A549 (cell line): ENCODE results near the gene TTC31. TPM values are rescaled to one million over a fixed set of nuclear protein-coding genes. Genes with fewer than 3 reads are reported as not detected.

ENCODE experiments used
- ATAC-seq, 2 experiments: fragments of 200-7000 bp in 1 of 2; fragments of >200 bp in 1 of 2; cut with Nextera tagmentation in 1 of 2; cut with Tn5 transposase in 1 of 2; 3 replicates each; pipeline versions ENCODE4 v1.8.0 to v1.9.1; 2018 to 2020; ENCODE audit warnings: mild to moderate bottlenecking in 1 of 2, moderate library complexity in 1 of 2
- CTCF ChIA-PET: fragments of 300-600 bp; sonication (Branson Sonifier 250); formaldehyde crosslinking; extraction: SDS; loops from one replicate; lab custom pipeline; 2021; ENCODE audit warnings: antibody characterized with exemption, inconsistent platforms; lab: Yijun Ruan, JAX
- POLR2A ChIA-PET: fragments of 350-600 bp; formaldehyde crosslinking; extraction: SDS; loops from one replicate; lab custom pipeline; 2021; ENCODE audit warnings: antibody characterized with exemption, inconsistent platforms; lab: Yijun Ruan, JAX
- DNase-seq, 2 experiments: peaks; one replicate each; pipeline versions ENCODE4 v3.0.0 to v3.0.0-alpha.2; 2011 to 2016; ENCODE audit warnings: low read depth in 1 of 2, low spot score in 1 of 2
- FAIRE-seq: peaks from 2 replicates; lab custom pipeline; 2011; peaks lifted over from hg19 to GRCh38; lab: Jason Lieb, UNC
- H3K27ac ChIP-seq, 2 experiments: fragments of >200 bp; sonication (Bioruptor Twin); formaldehyde crosslinking; 3 replicates each; pipeline ENCODE4 v1.5.1; 2016 to 2017
- H3K4me1 ChIP-seq: fragments of >200 bp; sonication (Bioruptor Twin); formaldehyde crosslinking; 3 replicates; pipeline ENCODE4 v1.6.1; 2016
- H3K4me2 ChIP-seq: fragments of >200 bp; sonication (Bioruptor Twin); formaldehyde crosslinking; 3 replicates; pipeline ENCODE4 v1.6.1; 2016
- H3K4me3 ChIP-seq: fragments of >200 bp; sonication (Bioruptor Twin); formaldehyde crosslinking; 3 replicates; pipeline ENCODE4 v1.5.1; 2016
- H3K9me3 ChIP-seq: fragments of >200 bp; sonication (Bioruptor Twin); formaldehyde crosslinking; 3 replicates; pipeline ENCODE4 v1.6.1; 2016
- CBX2 ChIP-seq: fragments of 200-600 bp; sonication (generic); IDR thresholded peaks from 2 replicates; pipeline ENCODE4 v1.6.1; 2016; ENCODE audit warnings: low read depth, mild to moderate bottlenecking, borderline replicate concordance
- CHD4 ChIP-seq: fragments of 200-600 bp; sonication (generic); IDR thresholded peaks from 2 replicates; pipeline ENCODE4 v1.6.1; 2016; ENCODE audit warnings: antibody characterized with exemption, mild to moderate bottlenecking, borderline replicate concordance
- GATA3 ChIP-seq: IDR thresholded peaks from 2 replicates; pipeline ENCODE4 v1.6.1; 2012; ENCODE audit warnings: borderline replicate concordance
- HEYL ChIP-seq: fragments of 250-450 bp; sonication (Bioruptor Pico); IDR thresholded peaks from 2 replicates; pipeline ENCODE4 v1.8.0; 2021; ENCODE audit warnings: mild to moderate bottlenecking, moderate library complexity
- HOXA7 ChIP-seq: fragments of 250-450 bp; sonication (Bioruptor Pico); IDR thresholded peaks from 2 replicates; pipeline ENCODE4 v1.5.0; 2020; ENCODE audit warnings: mild to moderate bottlenecking, moderate library complexity
- MAFK ChIP-seq: fragments of 450-650 bp; IDR thresholded peaks from 2 replicates; pipeline ENCODE4 v1.6.1; 2014; ENCODE audit not compliant: partially characterized antibody
- NPAS2 ChIP-seq: fragments of 250-450 bp; sonication (Bioruptor Pico); IDR thresholded peaks from 2 replicates; pipeline ENCODE4 v1.8.0; 2022; ENCODE audit warnings: mild to moderate bottlenecking, moderate library complexity, borderline replicate concordance
- PHF8 ChIP-seq: fragments of 200-600 bp; sonication (generic); IDR thresholded peaks from 2 replicates; pipeline ENCODE4 v1.6.1; 2016; ENCODE audit warnings: low read depth, mild to moderate bottlenecking, antibody characterized with exemption, moderate library complexity, borderline replicate concordance
- POLR2AphosphoS2 ChIP-seq: conservative IDR thresholded peaks from 2 replicates; pipeline ENCODE4 v1.6.1; 2012; ENCODE audit warnings: low read length, improper control_type of control experiment, inconsistent platforms
- RARB ChIP-seq: fragments of 250-450 bp; sonication (Bioruptor Pico); IDR thresholded peaks from 2 replicates; pipeline ENCODE4 v1.8.0; 2021; ENCODE audit warnings: mild to moderate bottlenecking, moderate library complexity
- RFX5 ChIP-seq: fragments of 450-650 bp; IDR thresholded peaks from 2 replicates; pipeline ENCODE4 v1.7.1; 2014; ENCODE audit warnings: antibody characterized with exemption, mild to moderate bottlenecking, moderate library complexity
- WGBS: methylation state at CpG from one replicate; pipeline ENCODE4 v1.1.6; 2017; ENCODE audit errors: missing lambda C conversion rate; 5-methylcytosine and 5-hydroxymethylcytosine counted together
- polyA plus RNA-seq, 4 experiments: library from polyadenylated mRNA; depleted of rRNA in 3 of 4; stranded (reverse); fragments of >200 nt; fragmentation: RNase III in 1 of 4; extraction: RNeasy Plus Mini Kit Qiagen cat#74134 plus additional on column Dnase treatment in 1 of 4; gene quantifications; 2 replicates in 3 of 4; 3 replicates in 1 of 4; pipeline ENCODE4 v1.2.3, GENCODE V29; 2011 to 2017
- TF ChIP-seq, protein P1 (sequence below): fragments of 450-650 bp; IDR thresholded peaks from 2 replicates; pipeline ENCODE4 v1.6.1; 2014; ENCODE audit warnings: antibody characterized with exemption
- TF ChIP-seq, protein P2 (sequence below): fragments of 250-450 bp; sonication (Bioruptor Pico); IDR thresholded peaks from 2 replicates; pipeline ENCODE4 v1.5.0; 2020; ENCODE audit warnings: low read depth, mild to moderate bottlenecking, moderate library complexity

Gene TTC31
- polyA plus RNA-seq, 2 of the 4 experiments (the other 2 are of a cell fraction): 26.2 to 29.6 TPM

DNA sequence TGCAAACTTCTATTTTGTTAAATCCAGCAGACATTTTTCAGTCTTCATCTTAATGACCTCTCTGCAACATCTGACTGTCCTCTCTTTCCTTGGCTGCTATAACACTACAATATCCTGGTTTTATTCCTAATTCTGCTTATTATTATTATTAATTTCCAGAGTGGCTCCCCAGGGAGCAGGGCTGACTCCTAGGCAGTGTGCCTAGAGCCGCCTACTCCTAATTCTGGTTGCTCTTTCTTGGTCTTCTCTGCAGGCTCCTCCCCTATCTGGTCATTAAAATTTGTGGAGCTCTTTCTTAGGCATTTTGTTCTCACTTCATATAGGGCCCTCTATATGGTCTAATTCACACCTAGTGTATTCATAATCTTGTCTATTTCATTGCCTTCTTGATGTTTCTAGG lies 60.1 kb downstream of the TTC31 start:
- no peak for FAIRE-seq
- no peak overlapping the region for H3K27ac ChIP-seq
- POLR2A ChIA-PET: interaction anchor here (0.7 kb wide), 1 partner anchor 15 kb away, joined by 5 read pairs; no protein-coding TSS in a partner anchor

More for the DNA sequence above, 60.1 kb downstream of the TTC31 start:
- 74% methylated on average over 1 of the region's 1 CpG for WGBS
- no peak overlapping the region for H3K4me2 ChIP-seq
- H3K4me3 ChIP-seq: no peak overlapping the region
- TF ChIP-seq RFX5 (no peak), NPAS2 (CRISPR knock-in tag) (no peak), CBX2 (no peak), RARB (CRISPR knock-in tag) (no peak), POLR2AphosphoS2 (no peak), PHF8 (no peak), GATA3 (no peak), CHD4 (no peak), HOXA7 (CRISPR knock-in tag) (no peak), HEYL (no peak), MAFK (no peak)
- TF ChIP-seq, protein P1, sequence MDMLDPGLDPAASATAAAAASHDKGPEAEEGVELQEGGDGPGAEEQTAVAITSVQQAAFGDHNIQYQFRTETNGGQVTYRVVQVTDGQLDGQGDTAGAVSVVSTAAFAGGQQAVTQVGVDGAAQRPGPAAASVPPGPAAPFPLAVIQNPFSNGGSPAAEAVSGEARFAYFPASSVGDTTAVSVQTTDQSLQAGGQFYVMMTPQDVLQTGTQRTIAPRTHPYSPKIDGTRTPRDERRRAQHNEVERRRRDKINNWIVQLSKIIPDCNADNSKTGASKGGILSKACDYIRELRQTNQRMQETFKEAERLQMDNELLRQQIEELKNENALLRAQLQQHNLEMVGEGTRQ: no peak
- TF ChIP-seq, protein P2, sequence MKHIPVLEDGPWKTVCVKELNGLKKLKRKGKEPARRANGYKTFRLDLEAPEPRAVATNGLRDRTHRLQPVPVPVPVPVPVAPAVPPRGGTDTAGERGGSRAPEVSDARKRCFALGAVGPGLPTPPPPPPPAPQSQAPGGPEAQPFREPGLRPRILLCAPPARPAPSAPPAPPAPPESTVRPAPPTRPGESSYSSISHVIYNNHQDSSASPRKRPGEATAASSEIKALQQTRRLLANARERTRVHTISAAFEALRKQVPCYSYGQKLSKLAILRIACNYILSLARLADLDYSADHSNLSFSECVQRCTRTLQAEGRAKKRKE (CRISPR knock-in tag): no peak
- no peaks in the 10 kb centered on the region for H3K9me3 ChIP-seq
- no peak for DNase-seq
- no peak for ATAC-seq
- no peaks in the 10 kb centered on the region for H3K4me1 ChIP-seq
- CTCF ChIA-PET: interaction anchor here (0.7 to 5.9 kb wide), 5 partner anchors 10 to 1022 kb away, joined by 3 to 45 read pairs (median 10); partner anchors contain the start of genes CCDC142, HTRA2 and TTC31

Other genes with a start within 250 kb of the TTC31 start
- 1.1 and 1.3 TPM in 2 replicates for gene SLC4A5, start 139.7 kb upstream of the TTC31 start, polyA plus RNA-seq (2011; rRNA removed)
- gene SLC4A5, start 139.7 kb upstream of the TTC31 start, polyA plus RNA-seq (2017; fragmentation: RNase III; extraction: RNeasy Plus Mini Kit Qiagen cat#74134 plus additional on column Dnase treatment): 0.38 to 0.63 TPM (median 0.50 TPM) in 3 replicates
- 95.1 and 99.1 TPM in 2 replicates for gene DCTN1, start 102.8 kb upstream of the TTC31 start, polyA plus RNA-seq (2011; rRNA removed)
- gene DCTN1, start 102.8 kb upstream of the TTC31 start, polyA plus RNA-seq (2017; fragmentation: RNase III; extraction: RNeasy Plus Mini Kit Qiagen cat#74134 plus additional on column Dnase treatment): 104 to 107 TPM (median 106 TPM) in 3 replicates
- 0.88 and 1.6 TPM in 2 replicates for gene C2orf81, start 61.5 kb upstream of the TTC31 start, polyA plus RNA-seq (2011; rRNA removed)
- gene C2orf81, start 61.5 kb upstream of the TTC31 start, polyA plus RNA-seq (2017; fragmentation: RNase III; extraction: RNeasy Plus Mini Kit Qiagen cat#74134 plus additional on column Dnase treatment): 1.9 to 2.4 TPM (median 2.0 TPM) in 3 replicates
- 47.4 and 59.1 TPM in 2 replicates for gene WDR54, start 61.4 kb upstream of the TTC31 start, polyA plus RNA-seq (2011; rRNA removed)
- gene WDR54, start 61.4 kb upstream of the TTC31 start, polyA plus RNA-seq (2017; fragmentation: RNase III; extraction: RNeasy Plus Mini Kit Qiagen cat#74134 plus additional on column Dnase treatment): 59.4 to 68.5 TPM (median 62.5 TPM) in 3 replicates
- 15.1 and 15.9 TPM in 2 replicates for gene RTKN, start 41.1 kb upstream of the TTC31 start, polyA plus RNA-seq (2011; rRNA removed)
- gene RTKN, start 41.1 kb upstream of the TTC31 start, polyA plus RNA-seq (2017; fragmentation: RNase III; extraction: RNeasy Plus Mini Kit Qiagen cat#74134 plus additional on column Dnase treatment): 15.6 to 21.2 TPM (median 20.1 TPM) in 3 replicates
- 15.5 and 19.9 TPM in 2 replicates for gene INO80B, start 28.0 kb upstream of the TTC31 start, polyA plus RNA-seq (2011; rRNA removed)
- gene INO80B, start 28.0 kb upstream of the TTC31 start, polyA plus RNA-seq (2017; fragmentation: RNase III; extraction: RNeasy Plus Mini Kit Qiagen cat#74134 plus additional on column Dnase treatment): 66.8 to 74.6 TPM (median 74.3 TPM) in 3 replicates
- 62.6 and 86.3 TPM in 2 replicates for gene WBP1, start 24.6 kb upstream of the TTC31 start, polyA plus RNA-seq (2011; rRNA removed)
- 49.1 to 67.0 TPM (median 59.0 TPM) in 3 replicates for gene WBP1, start 24.6 kb upstream of the TTC31 start, polyA plus RNA-seq (2017; fragmentation: RNase III; extraction: RNeasy Plus Mini Kit Qiagen cat#74134 plus additional on column Dnase treatment)
- gene MOGS, start 17.7 kb upstream of the TTC31 start, polyA plus RNA-seq (2011; rRNA removed): 35.3 and 42.0 TPM in 2 replicates
- gene MOGS, start 17.7 kb upstream of the TTC31 start, polyA plus RNA-seq (2017; fragmentation: RNase III; extraction: RNeasy Plus Mini Kit Qiagen cat#74134 plus additional on column Dnase treatment): 30.6 to 34.5 TPM (median 34.1 TPM) in 3 replicates
- 49.9 and 68.8 TPM in 2 replicates for gene MRPL53, start 10.4 kb upstream of the TTC31 start, polyA plus RNA-seq (2011; rRNA removed)
- gene MRPL53, start 10.4 kb upstream of the TTC31 start, polyA plus RNA-seq (2017; fragmentation: RNase III; extraction: RNeasy Plus Mini Kit Qiagen cat#74134 plus additional on column Dnase treatment): 216 to 229 TPM (median 221 TPM) in 3 replicates
- 6.8 and 8.9 TPM in 2 replicates for gene CCDC142, start 83 bp upstream of the TTC31 start, polyA plus RNA-seq (2011; rRNA removed)
- 11.9 to 16.4 TPM (median 12.8 TPM) in 3 replicates for gene CCDC142, start 83 bp upstream of the TTC31 start, polyA plus RNA-seq (2017; fragmentation: RNase III; extraction: RNeasy Plus Mini Kit Qiagen cat#74134 plus additional on column Dnase treatment)
- gene LBX2, start 16.5 kb downstream of the TTC31 start, polyA plus RNA-seq (2011; rRNA removed): 0.84 and 1.0 TPM in 2 replicates
- gene LBX2, start 16.5 kb downstream of the TTC31 start, polyA plus RNA-seq (2017; fragmentation: RNase III; extraction: RNeasy Plus Mini Kit Qiagen cat#74134 plus additional on column Dnase treatment): 2.0 to 2.4 TPM (median 2.1 TPM) in 3 replicates
- 53.6 and 55.3 TPM in 2 replicates for gene PCGF1, start 24.6 kb downstream of the TTC31 start, polyA plus RNA-seq (2011; rRNA removed)
- gene PCGF1, start 24.6 kb downstream of the TTC31 start, polyA plus RNA-seq (2017; fragmentation: RNase III; extraction: RNeasy Plus Mini Kit Qiagen cat#74134 plus additional on column Dnase treatment): 32.2 to 38.1 TPM (median 32.8 TPM) in 3 replicates
- gene TLX2, start 31.4 kb downstream of the TTC31 start, polyA plus RNA-seq (2011; rRNA removed): 0.05 TPM in 1 of 2 replicates, not detected in the other
- 0.37 to 0.58 TPM (median 0.39 TPM) in 3 replicates for gene TLX2, start 31.4 kb downstream of the TTC31 start, polyA plus RNA-seq (2017; fragmentation: RNase III; extraction: RNeasy Plus Mini Kit Qiagen cat#74134 plus additional on column Dnase treatment)
- 0.39 and 0.42 TPM in 2 replicates for gene DQX1, start 43.1 kb downstream of the TTC31 start, polyA plus RNA-seq (2011; rRNA removed)
- gene DQX1, start 43.1 kb downstream of the TTC31 start, polyA plus RNA-seq (2017; fragmentation: RNase III; extraction: RNeasy Plus Mini Kit Qiagen cat#74134 plus additional on column Dnase treatment): 0.09 to 0.21 TPM (median 0.15 TPM) in 3 replicates
- gene AUP1, start 46.6 kb downstream of the TTC31 start, polyA plus RNA-seq (2011; rRNA removed): 129 and 181 TPM in 2 replicates
- 160 to 164 TPM (median 163 TPM) in 3 replicates for gene AUP1, start 46.6 kb downstream of the TTC31 start, polyA plus RNA-seq (2017; fragmentation: RNase III; extraction: RNeasy Plus Mini Kit Qiagen cat#74134 plus additional on column Dnase treatment)
- gene HTRA2, start 46.9 kb downstream of the TTC31 start, polyA plus RNA-seq (2011; rRNA removed): 28.7 and 33.7 TPM in 2 replicates
- 33.6 to 36.5 TPM (median 34.0 TPM) in 3 replicates for gene HTRA2, start 46.9 kb downstream of the TTC31 start, polyA plus RNA-seq (2017; fragmentation: RNase III; extraction: RNeasy Plus Mini Kit Qiagen cat#74134 plus additional on column Dnase treatment)
- 0.30 and 0.40 TPM in 2 replicates for gene LOXL3, start 70.9 kb downstream of the TTC31 start, polyA plus RNA-seq (2011; rRNA removed)
- 0.27 to 0.53 TPM (median 0.31 TPM) in 3 replicates for gene LOXL3, start 70.9 kb downstream of the TTC31 start, polyA plus RNA-seq (2017; fragmentation: RNase III; extraction: RNeasy Plus Mini Kit Qiagen cat#74134 plus additional on column Dnase treatment)
- gene DOK1, start 71.6 kb downstream of the TTC31 start, polyA plus RNA-seq (2011; rRNA removed): 3.7 and 4.0 TPM in 2 replicates
- gene DOK1, start 71.6 kb downstream of the TTC31 start, polyA plus RNA-seq (2017; fragmentation: RNase III; extraction: RNeasy Plus Mini Kit Qiagen cat#74134 plus additional on column Dnase treatment): 3.2 to 5.1 TPM (median 5.0 TPM) in 3 replicates
- gene M1AP, start 165.2 kb downstream of the TTC31 start, polyA plus RNA-seq (2011; rRNA removed): not detected in 2 replicates
- gene M1AP, start 165.2 kb downstream of the TTC31 start, polyA plus RNA-seq (2017; fragmentation: RNase III; extraction: RNeasy Plus Mini Kit Qiagen cat#74134 plus additional on column Dnase treatment): not detected in 3 replicates
- 9.3 and 11.1 TPM in 2 replicates for gene SEMA4F, start 171.2 kb downstream of the TTC31 start, polyA plus RNA-seq (2011; rRNA removed)
- gene SEMA4F, start 171.2 kb downstream of the TTC31 start, polyA plus RNA-seq (2017; fragmentation: RNase III; extraction: RNeasy Plus Mini Kit Qiagen cat#74134 plus additional on column Dnase treatment): 7.6 to 8.5 TPM (median 8.3 TPM) in 3 replicates